ENCODE measurements around the gene CILP2. TPM values are rescaled to one million over a fixed set of nuclear protein-coding genes. Genes with fewer than 3 reads are reported as not detected.

The CILP2 gene
- total and polyA plus RNA-seq, 9 of the 15 experiments (the other 6 are each of a cell fraction or from before 2014, with no cell fraction given): 0.04 to 0.35 (median 0.05) TPM; not detected in 2

DNA sequence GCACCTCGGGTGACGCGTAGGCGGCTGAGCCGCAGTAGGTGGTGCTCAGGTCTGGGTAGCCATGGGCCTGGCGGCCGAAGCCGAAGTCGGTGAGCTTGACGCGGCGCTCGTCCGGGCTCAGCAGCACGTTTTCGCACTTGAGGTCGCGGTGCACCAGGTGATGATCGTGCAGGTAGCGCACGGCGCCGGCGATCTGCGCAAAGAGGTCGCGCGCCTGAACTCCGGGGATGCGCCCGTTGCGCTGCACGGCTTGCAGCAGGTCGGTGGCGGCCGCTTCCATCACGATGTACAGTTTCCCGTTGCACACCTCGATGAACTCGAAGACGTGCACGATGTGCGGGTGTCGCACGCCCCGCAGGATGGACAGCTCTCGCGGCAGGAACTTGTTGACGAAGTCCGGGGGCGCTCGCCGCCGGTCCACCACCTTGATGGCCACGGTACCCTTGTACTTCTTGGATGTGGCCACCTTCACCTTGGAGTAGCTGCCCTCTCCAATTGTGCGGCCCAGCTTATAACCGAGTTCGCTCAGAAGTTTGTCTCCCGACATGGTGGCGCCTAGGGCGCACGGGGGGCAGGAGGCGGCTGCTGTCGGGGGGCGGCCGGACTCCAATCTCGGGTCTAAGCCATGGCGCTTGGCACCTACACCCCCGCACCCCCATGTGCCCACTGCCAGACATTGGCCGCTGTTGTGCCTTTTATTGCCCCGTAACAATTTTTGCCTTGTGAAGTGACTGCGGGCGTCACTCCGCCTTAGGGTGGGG, 23.0 kb upstream of the CILP2 start, which contains the start of gene TSSK6:
Gene TSSK6 (minus strand): TSS at position 668 of the 761 bp plus-strand sequence. CDS start 121 bp downstream, at position 547.
- FAIRE-seq (no peak), ATAC-seq (no peak), DNase-seq (ENCODE audit: extremely low read depth in 1 of 4, low spot score in 3 of 4) (no peak)
- H3K79me2 ChIP-seq (ENCODE audit: control insufficient read depth, insufficient read depth, low read length): peaks cover 44% of the 10 kb centered on the region
- WGBS (ENCODE audit: insufficient coverage, low coverage, missing lambda C conversion rate): 98% methylated on average over 15 of the region's 74 CpGs
- peak within 1 kb of the TSS; percentile 86 for H3K27ac ChIP-seq (ENCODE audit: extremely low read depth, low read depth, low read length)
- peaks cover 4 to 31% of the 10 kb centered on the region in 2 experiments; a peak in 4 of 5 replicates for H3K4me1 ChIP-seq (replicated peaks in 1 of 2; ENCODE audit: control insufficient read depth in 2 of 2, insufficient read depth in 2 of 2, low read length in 2 of 2)
- no peaks in the 10 kb centered on the region for H3K9me1 ChIP-seq (ENCODE audit: control insufficient read depth, insufficient read depth, low read length)
- ChIA-PET POLR2A (interaction anchor here (0.7 to 1.5 kb wide), 4 partner anchors 10 to 365 kb away, joined by 3 to 8 read pairs (median 6); no protein-coding TSS in a partner anchor), CTCF (ENCODE audit: low intra/inter-chr PET ratio) (no interaction called here)
- H3K9ac ChIP-seq (ENCODE audit: insufficient read depth in 1 of 2, low read depth in 2 of 2, low read length in 2 of 2): peak within 1 kb of the TSS; percentile 84 to 88
- H4K20me1 ChIP-seq (replicated peaks; ENCODE audit: control insufficient read depth, insufficient read depth, low read length): peaks cover 3% of the 10 kb centered on the region; the same call in 1 of the 2 replicates
- H3K4me2 ChIP-seq (ENCODE audit: insufficient read depth, low read length): peak within 1 kb of the TSS; percentile 97
- no peaks in the 10 kb centered on the region for H3K27me3 ChIP-seq (ENCODE audit: control insufficient read depth in 2 of 2, insufficient read depth in 2 of 2, low read length in 2 of 2)
- no TSS peak for BruUV-seq (replicated peaks)
- in situ Hi-C loops (cut with MboI): no loop called here
- intact Hi-C loops (cut with micrococcal nuclease): no loop called here
- H3K9me3 ChIP-seq (replicated peaks; ENCODE audit: control insufficient read depth, insufficient read depth, low read depth, low read length): no peaks in the 10 kb centered on the region; the same call in none of the 2 replicates
- H3K4me3 ChIP-seq: peak within 1 kb of the TSS; percentile 90
- peak within 1 kb of the TSS; percentile 95 for H2AFZ ChIP-seq (ENCODE audit: low read depth, low read length)
- peaks cover 16% of the 10 kb centered on the region for H3K36me3 ChIP-seq (ENCODE audit: control insufficient read depth, insufficient read depth, low read length)
- no peak for TF ChIP-seq ZNF41 (CRISPR knock-in tag; conservative IDR thresholded peaks at IDR 0.05)
- no peak for TF ChIP-seq NUFIP1 (IDR thresholded peaks at IDR 0.05; ENCODE audit: partially characterized antibody)
- 0 out of 2 replicates have a peak, but pooled peaks have one; percentile 31 for TF ChIP-seq ZBTB1 (CRISPR knock-in tag; IDR thresholded peaks at IDR 0.05; ENCODE audit: borderline replicate concordance, low read depth)
- TF ChIP-seq, protein P1, sequence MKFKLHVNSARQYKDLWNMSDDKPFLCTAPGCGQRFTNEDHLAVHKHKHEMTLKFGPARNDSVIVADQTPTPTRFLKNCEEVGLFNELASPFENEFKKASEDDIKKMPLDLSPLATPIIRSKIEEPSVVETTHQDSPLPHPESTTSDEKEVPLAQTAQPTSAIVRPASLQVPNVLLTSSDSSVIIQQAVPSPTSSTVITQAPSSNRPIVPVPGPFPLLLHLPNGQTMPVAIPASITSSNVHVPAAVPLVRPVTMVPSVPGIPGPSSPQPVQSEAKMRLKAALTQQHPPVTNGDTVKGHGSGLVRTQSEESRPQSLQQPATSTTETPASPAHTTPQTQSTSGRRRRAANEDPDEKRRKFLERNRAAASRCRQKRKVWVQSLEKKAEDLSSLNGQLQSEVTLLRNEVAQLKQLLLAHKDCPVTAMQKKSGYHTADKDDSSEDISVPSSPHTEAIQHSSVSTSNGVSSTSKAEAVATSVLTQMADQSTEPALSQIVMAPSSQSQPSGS (CRISPR knock-in tag; IDR thresholded peaks at IDR 0.05): no peak
- TF ChIP-seq CBFB (CRISPR knock-in tag; IDR thresholded peaks at IDR 0.05): no peak
- TF ChIP-seq, protein P2, sequence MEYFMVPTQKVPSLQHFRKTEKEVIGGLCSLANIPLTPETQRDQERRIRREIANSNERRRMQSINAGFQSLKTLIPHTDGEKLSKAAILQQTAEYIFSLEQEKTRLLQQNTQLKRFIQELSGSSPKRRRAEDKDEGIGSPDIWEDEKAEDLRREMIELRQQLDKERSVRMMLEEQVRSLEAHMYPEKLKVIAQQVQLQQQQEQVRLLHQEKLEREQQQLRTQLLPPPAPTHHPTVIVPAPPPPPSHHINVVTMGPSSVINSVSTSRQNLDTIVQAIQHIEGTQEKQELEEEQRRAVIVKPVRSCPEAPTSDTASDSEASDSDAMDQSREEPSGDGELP (CRISPR knock-in tag; IDR thresholded peaks at IDR 0.05; ENCODE audit: borderline replicate concordance): 0 out of 2 replicates have a peak, but pooled peaks have one; percentile 13
- no peak for TF ChIP-seq ZNF184 (CRISPR knock-in tag; IDR thresholded peaks at IDR 0.05)
- TF ChIP-seq C11orf30 (IDR thresholded peaks at IDR 0.05; ENCODE audit: low read depth): no peak
- TF ChIP-seq, protein P3, sequence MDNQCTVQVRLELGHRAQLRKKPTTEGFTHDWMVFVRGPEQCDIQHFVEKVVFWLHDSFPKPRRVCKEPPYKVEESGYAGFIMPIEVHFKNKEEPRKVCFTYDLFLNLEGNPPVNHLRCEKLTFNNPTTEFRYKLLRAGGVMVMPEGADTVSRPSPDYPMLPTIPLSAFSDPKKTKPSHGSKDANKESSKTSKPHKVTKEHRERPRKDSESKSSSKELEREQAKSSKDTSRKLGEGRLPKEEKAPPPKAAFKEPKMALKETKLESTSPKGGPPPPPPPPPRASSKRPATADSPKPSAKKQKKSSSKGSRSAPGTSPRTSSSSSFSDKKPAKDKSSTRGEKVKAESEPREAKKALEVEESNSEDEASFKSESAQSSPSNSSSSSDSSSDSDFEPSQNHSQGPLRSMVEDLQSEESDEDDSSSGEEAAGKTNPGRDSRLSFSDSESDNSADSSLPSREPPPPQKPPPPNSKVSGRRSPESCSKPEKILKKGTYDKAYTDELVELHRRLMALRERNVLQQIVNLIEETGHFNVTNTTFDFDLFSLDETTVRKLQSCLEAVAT (IDR thresholded peaks at IDR 0.05): peak in 1 of 2 experiments; percentile 55; a peak in 1 of 4 replicates
- TF ChIP-seq BACH1 (tag; IDR thresholded peaks at IDR 0.05): 0 out of 2 replicates have a peak, but pooled peaks have one; percentile 5
- no peak for TF ChIP-seq CBX2 (IDR thresholded peaks at IDR 0.05; ENCODE audit: insufficient read depth, low read length, poor library complexity, severe bottlenecking)
- no peak for TF ChIP-seq HDGF (IDR thresholded peaks at IDR 0.05)
- no peak for TF ChIP-seq ZNF3 (CRISPR knock-in tag; IDR thresholded peaks at IDR 0.05)
- 0 out of 2 replicates have a peak, but pooled peaks have one; percentile 1 for TF ChIP-seq POLR2G (IDR thresholded peaks at IDR 0.05; ENCODE audit: low read depth, low read length)
- TF ChIP-seq KAT7 (CRISPR knock-in tag; IDR thresholded peaks at IDR 0.05; ENCODE audit: borderline replicate concordance): 0 out of 2 replicates have a peak, but pooled peaks have one; percentile 41
- no peak for TF ChIP-seq BRCA1 (IDR thresholded peaks at IDR 0.05)
- 0 out of 2 replicates have a peak, but pooled peaks have one; percentile 60 for TF ChIP-seq BRCA1 (CRISPR knock-in tag; IDR thresholded peaks at IDR 0.05)
- peak; percentile 26 for TF ChIP-seq PRPF4 (IDR thresholded peaks at IDR 0.05; ENCODE audit: insufficient read depth, low read depth, low read length, poor library complexity, severe bottlenecking)

Measured in K562 (cell line).